K562 (cell line): Measurements from ENCODE around the gene ARHGAP24. TPM values are rescaled to one million over a fixed set of nuclear protein-coding genes. Genes with fewer than 3 reads are reported as not detected.

ENCODE experiments used
- ATAC-seq: fragments of 200-7000 bp; cut with Tn5 transposase; 3 replicates; pipeline ENCODE4 v1.9.1; 2020; ENCODE audit warnings: moderate library complexity
- BruUV-seq: library from RNA; stranded (reverse); fragments of 400-500 nt; replicated peaks from 2 replicates; lab custom pipeline; 2021; lab: Mats Ljungman, UMichigan
- CTCF ChIA-PET: fragments of 300-600 bp; formaldehyde crosslinking; extraction: SDS; loops from one replicate; lab custom pipeline; 2021; ENCODE audit warnings: low intra/inter-chr PET ratio; lab: Yijun Ruan, JAX
- POLR2A ChIA-PET: fragments of 300-600, 350-650 bp; sonication (Branson Sonifier 250); formaldehyde crosslinking; extraction: SDS; loops from one replicate; lab custom pipeline; 2021; ENCODE audit warnings: antibody characterized with exemption, inconsistent platforms; lab: Yijun Ruan, JAX
- DNase-seq, 4 experiments: peaks; one replicate each; pipeline versions ENCODE4 v3.0.0 to v3.0.0-alpha.2; 2011 to 2018; ENCODE audit warnings: low spot score in 3 of 4, mixed read lengths in 3 of 4; ENCODE audit errors: extremely low read depth in 1 of 4
- FAIRE-seq: peaks from 2 replicates; lab custom pipeline; 2011; peaks lifted over from hg19 to GRCh38; lab: Jason Lieb, UNC
- H2AFZ ChIP-seq: 2 replicates; pipeline ENCODE4 v1.6.0; 2011; ENCODE audit warnings: low read depth, low read length, control low read depth, inconsistent platforms
- H3K27ac ChIP-seq: fragments of 200-600 bp; 3 replicates; pipeline ENCODE4 v1.8.0; 2011; ENCODE audit warnings: low read depth, mild to moderate bottlenecking, control low read depth, inconsistent platforms, low read length, moderate library complexity, mixed read lengths; ENCODE audit errors: extremely low read depth
- H3K27me3 ChIP-seq, 2 experiments: fragments of 300-600 bp in 1 of 2; 2 replicates in 1 of 2; 3 replicates in 1 of 2; pipeline versions ENCODE4 v1.6.0 to v1.8.0; 2011; ENCODE audit warnings: inconsistent platforms in 2 of 2, low read length in 2 of 2, mild to moderate bottlenecking in 1 of 2, mixed read lengths in 1 of 2, moderate library complexity in 1 of 2; ENCODE audit not compliant: control insufficient read depth in 2 of 2, insufficient read depth in 2 of 2
- H3K36me3 ChIP-seq: fragments of 300-600 bp; 3 replicates; pipeline ENCODE4 v1.8.0; 2011; ENCODE audit warnings: mild to moderate bottlenecking, low read length, inconsistent platforms; ENCODE audit not compliant: control insufficient read depth, insufficient read depth
- H3K4me1 ChIP-seq, 2 experiments: fragments of 200-600 bp in 1 of 2; replicated peaks in 1 of 2; 2 replicates in 1 of 2; 3 replicates in 1 of 2; pipeline versions ENCODE4 v1.5.1 to v1.8.0; 2011; ENCODE audit warnings: inconsistent platforms in 2 of 2, low read length in 2 of 2, mild to moderate bottlenecking in 1 of 2, mixed read lengths in 1 of 2, moderate library complexity in 1 of 2; ENCODE audit not compliant: control insufficient read depth in 2 of 2, insufficient read depth in 2 of 2
- H3K4me2 ChIP-seq: 2 replicates; pipeline ENCODE4 v1.6.1; 2011; ENCODE audit warnings: low read length, control low read depth, inconsistent platforms, mixed read lengths; ENCODE audit not compliant: insufficient read depth
- H3K4me3 ChIP-seq: fragments of 200-600 bp; sonication (generic), shearing (Covaris generic); 2 replicates; pipeline ENCODE4 v1.5.1; 2016; ENCODE audit warnings: control low read depth, inconsistent platforms
- H3K79me2 ChIP-seq: fragments of 200-600 bp; 3 replicates; pipeline ENCODE4 v1.8.0; 2011; ENCODE audit warnings: low read length, inconsistent platforms; ENCODE audit not compliant: control insufficient read depth, insufficient read depth
- H3K9ac ChIP-seq, 2 experiments: 2 replicates each; pipeline versions ENCODE4 v1.6.0 to v1.6.1; 2011; ENCODE audit warnings: low read depth in 2 of 2, low read length in 2 of 2, control low read depth in 1 of 2, inconsistent platforms in 1 of 2, mild to moderate bottlenecking in 1 of 2, mixed read lengths in 1 of 2; ENCODE audit not compliant: insufficient read depth in 1 of 2
- H3K9me1 ChIP-seq: one replicate; pipeline ENCODE4 v1.6.0; 2011; ENCODE audit warnings: inconsistent platforms, mild to moderate bottlenecking, low read length, moderate library complexity; ENCODE audit not compliant: control insufficient read depth, insufficient read depth
- H3K9me3 ChIP-seq: replicated peaks from 2 replicates; pipeline ENCODE4 v1.5.1; 2011; ENCODE audit warnings: low read depth, low read length, inconsistent platforms; ENCODE audit not compliant: control insufficient read depth, insufficient read depth
- H4K20me1 ChIP-seq: replicated peaks from 2 replicates; pipeline ENCODE4 v1.6.1; 2011; ENCODE audit warnings: low read length, inconsistent platforms, mixed read lengths; ENCODE audit not compliant: control insufficient read depth, insufficient read depth
- ATF1 ChIP-seq, 2 experiments: fragments of 450-650 bp in 1 of 2; IDR thresholded peaks; 2 replicates each; pipeline ENCODE4 v1.6.1; 2016; ENCODE audit warnings: missing compliant biosample characterization in 1 of 2, missing genetic modification characterization in 1 of 2
- ETV5 ChIP-seq: sonication (generic); formaldehyde crosslinking; IDR thresholded peaks from 2 replicates; pipeline ENCODE4 v1.4.0; 2020; ENCODE audit warnings: low read depth, mild to moderate bottlenecking, missing genetic modification reagents
- FOXJ2 ChIP-seq: fragments of 200-800 bp; sonication (Bioruptor generic); IDR thresholded peaks from 2 replicates; pipeline ENCODE4 v1.6.1; 2016; ENCODE audit warnings: missing genetic modification characterization, missing compliant biosample characterization
- HDAC1 ChIP-seq, 2 experiments: fragments of 450-650 bp; IDR thresholded peaks; 2 replicates each; pipeline ENCODE4 v1.6.1; 2016 to 2017; ENCODE audit warnings: inconsistent platforms in 1 of 2, mild to moderate bottlenecking in 1 of 2, moderate library complexity in 1 of 2
- MAZ ChIP-seq, 2 experiments: fragments of 450-650 bp in 1 of 2; sonication (generic) in 1 of 2; formaldehyde crosslinking; IDR thresholded peaks in 1 of 2; conservative IDR thresholded peaks in 1 of 2; 2 replicates each; pipeline versions ENCODE4 v1.4.0 to v1.5.0; 2020; ENCODE audit warnings: mild to moderate bottlenecking in 1 of 2, missing genetic modification reagents in 1 of 2
- MEIS2 ChIP-seq: fragments of 450-650 bp; IDR thresholded peaks from 2 replicates; pipeline ENCODE4 v1.6.1; 2014; ENCODE audit warnings: mild to moderate bottlenecking; ENCODE audit not compliant: partially characterized antibody
- NFIC ChIP-seq: fragments of 450-650 bp; IDR thresholded peaks from 2 replicates; pipeline ENCODE4 v1.6.1; 2017; ENCODE audit warnings: mild to moderate bottlenecking, inconsistent platforms
- NFXL1 ChIP-seq: fragments of 450-650 bp; formaldehyde crosslinking; IDR thresholded peaks from 2 replicates; pipeline ENCODE4 v1.4.0; 2021; ENCODE audit warnings: mild to moderate bottlenecking
- NR2F6 ChIP-seq: fragments of 450-650 bp; formaldehyde crosslinking; IDR thresholded peaks from 2 replicates; pipeline ENCODE4 v1.4.0; 2020; ENCODE audit warnings: mild to moderate bottlenecking
- PML ChIP-seq: IDR thresholded peaks from 2 replicates; pipeline ENCODE4 v1.6.1; 2012; ENCODE audit warnings: low read length, inconsistent platforms
- PTRF ChIP-seq: fragments of 450-650 bp; IDR thresholded peaks from 2 replicates; pipeline ENCODE4 v1.6.1; 2016; ENCODE audit warnings: mild to moderate bottlenecking, missing genetic modification characterization, missing compliant biosample characterization
- RUNX1 ChIP-seq: sonication (generic); IDR thresholded peaks from 2 replicates; pipeline ENCODE4 v1.6.1; 2016; ENCODE audit warnings: antibody characterized with exemption, low read depth
- TBL1XR1 ChIP-seq, 2 experiments: IDR thresholded peaks; 2 replicates each; pipeline ENCODE4 v1.6.1; 2012; ENCODE audit warnings: improper control_type of control experiment in 2 of 2, low read length in 2 of 2, mild to moderate bottlenecking in 1 of 2
- ZBED1 ChIP-seq: IDR thresholded peaks from 2 replicates; pipeline ENCODE4 v1.6.1; 2014
- ZNF134 ChIP-seq: fragments of 250-450 bp; sonication (Bioruptor Pico); conservative IDR thresholded peaks from 2 replicates; pipeline ENCODE4 v1.4.0; 2020
- ZNF668 ChIP-seq: fragments of 250-450 bp; sonication (Bioruptor Pico); IDR thresholded peaks from 2 replicates; pipeline ENCODE4 v1.8.0; 2022; ENCODE audit warnings: mild to moderate bottlenecking, inconsistent platforms
- ZNF695 ChIP-seq: fragments of 450-650 bp; formaldehyde crosslinking; IDR thresholded peaks from 2 replicates; pipeline ENCODE4 v1.4.0; 2020; ENCODE audit warnings: mild to moderate bottlenecking, moderate library complexity
- ZNF764 ChIP-seq: fragments of 250-450 bp; sonication (Bioruptor Pico); IDR thresholded peaks from 2 replicates; pipeline ENCODE4 v1.4.0; 2020; ENCODE audit warnings: low read depth, mild to moderate bottlenecking, moderate library complexity
- WGBS: fragments of 100-300 bp; shearing (Covaris generic); methylation state at CpG from one replicate; pipeline ENCODE4 v1.1.6; 2016; ENCODE audit warnings: low coverage, mixed read lengths; ENCODE audit not compliant: insufficient coverage; ENCODE audit errors: missing lambda C conversion rate; 5-methylcytosine and 5-hydroxymethylcytosine counted together
- in situ Hi-C: fragments of 300-500 bp; cut with MboI; formaldehyde crosslinking; loops from 4 replicates; pipeline ENCODE4 v1.15.0; 2018; ENCODE audit warnings: inconsistent platforms, mixed read lengths
- intact Hi-C: fragments of 100-400 bp; cut with micrococcal nuclease; formaldehyde crosslinking; loops from 2 replicates; pipeline ENCODE4 v1.14.2; 2022
- polyA plus RNA-seq, 8 experiments: library from polyadenylated mRNA; depleted of rRNA in 4 of 8; stranded (reverse) in 5 of 8; unstranded in 3 of 8; fragments of >200 nt; fragmentation: Nextera tagmentation in 2 of 8; fragmentation: Illumina TruSeq in 1 of 8; extraction: Ambion mirVana in 2 of 8; extraction: Trizol in 1 of 8; gene quantifications; 2 replicates each; pipeline versions ENCODE4 v1.2.1 to v1.2.3, GENCODE V29; 2011 to 2014; ENCODE audit warnings: inconsistent platforms in 1 of 8, missing spikeins in 1 of 8
- total RNA-seq, 7 experiments: library from RNA; depleted of rRNA in 6 of 7; stranded (reverse); fragments of >200 nt in 6 of 7; fragmentation: Illumina TruSeq in 2 of 7; extraction: Trizol in 2 of 7; gene quantifications; 2 replicates each; pipeline versions ENCODE4 v1.2.1 to v1.2.3, GENCODE V29; 2011 to 2021; ENCODE audit warnings: low replicate concordance in 1 of 7

ARHGAP24 gene
- total and polyA plus RNA-seq, 9 of the 15 experiments (the other 6 are each of a cell fraction or from before 2014, with no cell fraction given): 8.0 to 22.6 (median 14.0) TPM

GRCh38 chr4:85457752-85458467, 17.0 kb upstream of the ARHGAP24 start:
- no peaks in the 10 kb centered on the region for H3K27me3 ChIP-seq
- H3K79me2 ChIP-seq: no peaks in the 10 kb centered on the region
- no peaks in the 10 kb centered on the region for H3K9me3 ChIP-seq
- intact Hi-C loops: no loop called here
- H3K4me1 ChIP-seq: no peaks in the 10 kb centered on the region
- no peak overlapping the region for H3K4me2 ChIP-seq
- TF ChIP-seq ATF1 (CRISPR knock-in tag; IDR thresholded peaks at IDR 0.05): no peak
- no peak for TF ChIP-seq ATF1 (tag; IDR thresholded peaks at IDR 0.05)
- ChIA-PET CTCF (no interaction called here), POLR2A (no interaction called here)
- H3K9me1 ChIP-seq: no peaks in the 10 kb centered on the region
- no TSS peak for BruUV-seq
- FAIRE-seq: no peak
- H2AFZ ChIP-seq: no peak overlapping the region
- no peak overlapping the region for H3K27ac ChIP-seq
- no peak overlapping the region for H3K4me3 ChIP-seq
- H3K9ac ChIP-seq: no peak overlapping the region
- no peaks in the 10 kb centered on the region for H3K36me3 ChIP-seq
- ATAC-seq: no peak
- in situ Hi-C loops: no loop called here
- no peaks in the 10 kb centered on the region for H4K20me1 ChIP-seq
- DNase-seq: no peak
- 0% methylated on average over 5 of the region's 5 CpGs for whole genome bisulfite sequencing

- Histone ChIP-seq H3K4me2 (no peak overlapping the region), H3K79me2 (no peaks in the 10 kb centered on the region), H3K4me3 (no peak overlapping the region), H2AFZ (no peak overlapping the region), H3K9me3 (no peaks in the 10 kb centered on the region), H3K27ac (no peak overlapping the region), H3K4me1 (no peaks in the 10 kb centered on the region), H4K20me1 (no peaks in the 10 kb centered on the region), H3K9ac (no peak overlapping the region), H3K27me3 (no peaks in the 10 kb centered on the region), H3K36me3 (no peaks in the 10 kb centered on the region), H3K9me1 (no peaks in the 10 kb centered on the region)
- WGBS: 0% methylated on average over 1 of the region's 1 CpG
- no peak for ATAC-seq
- in situ Hi-C loops (no loop called here), intact Hi-C loops (loop anchor here (5.0 kb wide), 1 partner anchor 882 kb away; no protein-coding TSS in a partner anchor)
- BruUV-seq: no TSS peak
- FAIRE-seq: no peak
- CTCF ChIA-PET: no interaction called here
- DNase-seq: no peak
- POLR2A ChIA-PET: interaction anchor here (1.2 kb wide), 1 partner anchor 13 kb away, joined by 4 read pairs; no protein-coding TSS in a partner anchor
- TF ChIP-seq NR2F6 (CRISPR knock-in tag) (no peak), PTRF (tag) (no peak), PML (no peak), FOXJ2 (tag) (no peak), ZNF695 (CRISPR knock-in tag) (no peak), TBL1XR1 (IDR thresholded peaks at IDR 0.05; ENCODE audit: low read length in 2 of 2) (no peak), ZNF764 (CRISPR knock-in tag) (no peak), HDAC1 (IDR thresholded peaks at IDR 0.05) (no peak), NFXL1 (CRISPR knock-in tag) (no peak), ZNF134 (CRISPR knock-in tag) (no peak), RUNX1 (no peak), MEIS2 (no peak), NFIC (no peak), ETV5 (CRISPR knock-in tag) (no peak), ZBED1 (no peak), MAZ (CRISPR knock-in tag; conservative IDR thresholded peaks at IDR 0.05 in 1 of 2, IDR thresholded peaks at IDR 0.05 in 1 of 2) (no peak), ZNF668 (CRISPR knock-in tag) (no peak)
Observed at GRCh38 chr4:85459736-85460135, 15.2 kb upstream of the ARHGAP24 start.
